ENCODE measurements around the gene SCGN. TPM values are rescaled to one million over a fixed set of nuclear protein-coding genes. Genes with fewer than 3 reads are reported as not detected.

The SCGN gene, protein sequence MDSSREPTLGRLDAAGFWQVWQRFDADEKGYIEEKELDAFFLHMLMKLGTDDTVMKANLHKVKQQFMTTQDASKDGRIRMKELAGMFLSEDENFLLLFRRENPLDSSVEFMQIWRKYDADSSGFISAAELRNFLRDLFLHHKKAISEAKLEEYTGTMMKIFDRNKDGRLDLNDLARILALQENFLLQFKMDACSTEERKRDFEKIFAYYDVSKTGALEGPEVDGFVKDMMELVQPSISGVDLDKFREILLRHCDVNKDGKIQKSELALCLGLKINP
- not detected for total RNA-seq

DNA sequence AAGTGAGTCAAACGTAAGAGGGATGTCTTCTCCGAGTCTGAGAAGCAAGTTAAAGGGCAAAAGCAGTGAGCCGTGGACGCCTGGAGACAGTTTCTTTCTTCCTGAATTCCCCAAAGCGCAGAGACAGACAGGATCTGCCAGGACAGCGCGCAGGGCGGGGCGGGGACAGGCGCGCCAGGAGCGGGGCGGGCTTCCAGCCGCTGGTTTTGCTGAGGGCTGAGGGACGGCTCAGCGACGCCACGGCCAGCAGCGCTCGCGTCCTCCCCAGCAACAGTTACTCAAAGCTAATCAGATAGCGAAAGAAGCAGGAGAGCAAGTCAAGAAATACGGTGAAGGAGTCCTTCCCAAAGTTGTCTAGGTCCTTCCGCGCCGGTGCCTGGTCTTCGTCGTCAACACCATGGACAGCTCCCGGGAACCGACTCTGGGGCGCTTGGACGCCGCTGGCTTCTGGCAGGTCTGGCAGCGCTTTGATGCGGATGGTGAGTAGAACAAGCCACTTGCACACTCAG lies at the start of gene SCGN:
Gene SCGN, plus strand, starts transcription at position 209 of the 509 bp plus-strand sequence. Its CDS starts 189 bp downstream, at position 398.
- Histone ChIP-seq H3K9me3 (no peaks in the 10 kb centered on the region), H3K36me3 (no peaks in the 10 kb centered on the region), H3K4me3 (peak within 1 kb of the TSS in 2 of 4 donors; percentile 9 to 42), H3K4me1 (peaks cover 0 to 6% (median 3%) of the 10 kb centered on the region in 3 donors), H3K27ac (no peak within 1 kb of the TSS), H3K27me3 (peaks cover 0 to 65% (median 0%) of the 10 kb centered on the region in 4 donors)
- intact Hi-C loops (cut with DNase I) = no loop called here
- 7 to 11% methylated on average over 11 to 18 of the region's 35 CpGs for WGBS, 2 donors
- TF ChIP-seq, protein P1, sequence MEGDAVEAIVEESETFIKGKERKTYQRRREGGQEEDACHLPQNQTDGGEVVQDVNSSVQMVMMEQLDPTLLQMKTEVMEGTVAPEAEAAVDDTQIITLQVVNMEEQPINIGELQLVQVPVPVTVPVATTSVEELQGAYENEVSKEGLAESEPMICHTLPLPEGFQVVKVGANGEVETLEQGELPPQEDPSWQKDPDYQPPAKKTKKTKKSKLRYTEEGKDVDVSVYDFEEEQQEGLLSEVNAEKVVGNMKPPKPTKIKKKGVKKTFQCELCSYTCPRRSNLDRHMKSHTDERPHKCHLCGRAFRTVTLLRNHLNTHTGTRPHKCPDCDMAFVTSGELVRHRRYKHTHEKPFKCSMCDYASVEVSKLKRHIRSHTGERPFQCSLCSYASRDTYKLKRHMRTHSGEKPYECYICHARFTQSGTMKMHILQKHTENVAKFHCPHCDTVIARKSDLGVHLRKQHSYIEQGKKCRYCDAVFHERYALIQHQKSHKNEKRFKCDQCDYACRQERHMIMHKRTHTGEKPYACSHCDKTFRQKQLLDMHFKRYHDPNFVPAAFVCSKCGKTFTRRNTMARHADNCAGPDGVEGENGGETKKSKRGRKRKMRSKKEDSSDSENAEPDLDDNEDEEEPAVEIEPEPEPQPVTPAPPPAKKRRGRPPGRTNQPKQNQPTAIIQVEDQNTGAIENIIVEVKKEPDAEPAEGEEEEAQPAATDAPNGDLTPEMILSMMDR (IDR thresholded peaks at IDR 0.05) = no peak
- no peak for TF ChIP-seq POLR2A (IDR thresholded peaks at IDR 0.05)
- DNase-seq = no peak

DNA sequence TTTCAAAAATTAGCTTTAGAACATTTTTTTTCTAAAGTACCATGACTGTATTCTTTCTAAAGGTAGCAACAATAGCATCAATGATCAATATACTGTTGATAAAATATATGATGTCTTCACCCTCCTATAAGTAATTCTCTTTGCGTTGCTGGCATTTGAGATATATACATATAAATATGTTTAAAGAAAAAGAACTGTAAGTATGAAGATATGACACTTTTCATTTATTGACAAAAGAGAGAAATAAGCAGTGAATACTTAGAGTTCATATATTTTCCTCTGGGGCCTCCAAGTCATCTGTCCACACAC lies 49.4 kb upstream of the SCGN start:
- H3K9me3 ChIP-seq = no peaks in the 10 kb centered on the region
- H3K4me3 ChIP-seq = no peak overlapping the region
- H3K36me3 ChIP-seq = peaks cover 0 to 32% (median 0%) of the 10 kb centered on the region in 3 donors
- TF ChIP-seq, protein P1 (IDR thresholded peaks at IDR 0.05) = no peak
- no peak for TF ChIP-seq POLR2A (IDR thresholded peaks at IDR 0.05)
- intact Hi-C loops (cut with DNase I) = no loop called here
- no peaks in the 10 kb centered on the region for H3K27me3 ChIP-seq
- 97% methylated on average over 1 of the region's 1 CpG for WGBS, 2 donors
- no peak for DNase-seq
- no peak overlapping the region for H3K27ac ChIP-seq
- H3K4me1 ChIP-seq = no peaks in the 10 kb centered on the region

DNA sequence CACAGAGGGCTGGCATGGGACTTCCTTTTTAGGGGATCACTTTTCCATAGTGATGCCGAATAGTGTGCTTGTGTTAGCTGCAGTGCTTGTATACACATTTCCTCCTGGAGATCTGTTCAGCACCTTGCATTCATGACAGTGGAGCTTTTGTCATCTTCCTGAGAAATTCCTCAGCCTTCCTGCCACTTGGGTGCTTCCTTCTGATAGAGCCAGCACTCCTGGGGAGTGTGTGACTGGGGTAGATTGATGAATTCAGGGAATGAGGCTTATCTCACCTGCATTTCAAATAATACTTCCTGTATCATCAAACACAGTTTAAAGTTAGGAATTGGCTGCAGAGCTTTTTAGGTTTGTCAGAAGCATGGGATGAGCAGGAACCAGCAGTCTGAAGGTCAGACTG lies 48.8 kb upstream of the SCGN start:
- Histone ChIP-seq H3K27me3 (no peaks in the 10 kb centered on the region), H3K4me3 (no peak overlapping the region), H3K4me1 (no peaks in the 10 kb centered on the region), H3K27ac (no peak overlapping the region), H3K36me3 (peaks cover 0 to 32% (median 0%) of the 10 kb centered on the region in 3 donors), H3K9me3 (no peaks in the 10 kb centered on the region)
- TF ChIP-seq POLR2A (IDR thresholded peaks at IDR 0.05) = no peak
- TF ChIP-seq, protein P1 (IDR thresholded peaks at IDR 0.05) = no peak
- DNase-seq = no peak
- intact Hi-C loops (cut with DNase I) = no loop called here
- 92 to 100% methylated on average over 1 of the region's 1 CpG for WGBS, 2 donors

DNA sequence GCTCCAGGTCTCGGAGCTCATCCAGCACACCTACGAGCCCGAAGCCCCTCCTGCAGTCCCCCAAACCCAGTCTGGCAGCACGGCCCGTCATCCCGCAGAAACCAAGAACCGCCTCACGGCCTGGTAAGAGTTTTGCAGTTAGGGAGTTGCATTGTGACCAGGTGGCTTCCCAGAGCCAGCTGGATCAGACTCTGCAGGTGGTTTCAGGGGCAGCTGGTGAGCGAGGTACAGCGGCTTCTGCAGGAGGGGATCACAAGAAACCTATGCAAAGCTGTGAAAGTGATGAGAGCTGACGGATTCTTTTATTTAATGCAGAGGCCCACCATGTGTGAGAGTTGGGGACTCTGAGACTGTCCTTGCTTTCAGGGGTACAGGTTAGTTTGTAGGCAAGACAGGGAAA lies 45.9 kb upstream of the SCGN start:
- WGBS, 2 donors = 78 to 87% methylated on average over 6 to 10 of the region's 11 CpGs
- no peak for DNase-seq
- peaks cover 0 to 47% (median 0%) of the 10 kb centered on the region in 3 donors for H3K36me3 ChIP-seq
- H3K9me3 ChIP-seq = no peaks in the 10 kb centered on the region
- H3K4me1 ChIP-seq = no peaks in the 10 kb centered on the region
- TF ChIP-seq POLR2A (IDR thresholded peaks at IDR 0.05) = no peak
- TF ChIP-seq, protein P1 (IDR thresholded peaks at IDR 0.05) = no peak
- no peak overlapping the region for H3K4me3 ChIP-seq
- no peak overlapping the region for H3K27ac ChIP-seq
- no peaks in the 10 kb centered on the region for H3K27me3 ChIP-seq
- intact Hi-C loops (cut with DNase I) = no loop called here

DNA sequence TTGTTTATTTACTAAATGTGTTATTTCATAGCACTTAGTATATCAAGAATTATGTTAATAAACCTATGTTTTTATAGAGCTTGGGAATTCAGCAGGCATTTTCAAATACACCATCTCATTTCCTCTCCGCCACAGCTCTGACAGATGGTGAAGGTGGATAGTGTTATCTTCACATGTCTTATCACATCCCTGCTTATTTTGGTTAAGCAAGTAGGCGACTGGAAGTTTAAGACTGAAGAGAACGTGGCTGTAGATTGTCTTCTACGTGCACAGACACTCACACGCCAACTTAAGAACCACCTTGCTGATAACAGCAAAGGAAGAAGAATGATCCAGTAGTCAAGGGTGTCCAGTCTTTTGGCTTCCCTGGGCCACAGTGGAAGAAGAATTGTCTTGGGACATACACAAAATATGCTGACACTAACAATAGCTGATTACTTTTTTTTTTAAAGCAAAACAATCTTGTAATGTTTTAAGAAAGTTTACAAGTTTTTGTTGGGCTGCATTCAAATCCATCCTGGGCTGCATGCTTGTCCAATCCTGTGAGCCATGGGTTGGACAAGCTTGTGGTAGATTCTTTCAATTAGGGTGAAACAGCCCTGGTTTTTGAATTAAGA lies 43.3 kb upstream of the SCGN start:
- DNase-seq = no peak
- no peak overlapping the region for H3K27ac ChIP-seq
- H3K36me3 ChIP-seq = peaks cover 0 to 69% (median 0%) of the 10 kb centered on the region in 3 donors
- TF ChIP-seq POLR2A (IDR thresholded peaks at IDR 0.05) = no peak
- TF ChIP-seq, protein P1 (IDR thresholded peaks at IDR 0.05) = no peak
- 91 to 92% methylated on average over 5 of the region's 5 CpGs for WGBS, 2 donors
- H3K27me3 ChIP-seq = no peaks in the 10 kb centered on the region
- H3K9me3 ChIP-seq = no peaks in the 10 kb centered on the region
- no peak overlapping the region for H3K4me3 ChIP-seq
- intact Hi-C loops (cut with DNase I) = no loop called here
- H3K4me1 ChIP-seq = no peaks in the 10 kb centered on the region

Measured in esophagus squamous epithelium (tissue), 5 donors.